LNCaP clone FGC (cell line): ENCODE measurements around the gene CRTC3.
"Not testable (repeated sequence)": the region's sequence is repeated elsewhere in the genome, so short reads cannot be mapped to it uniquely, and the experiment has no call there.

Source experiments
- DNase-seq: peaks from one replicate; pipeline ENCODE4 v3.0.0-alpha.2; 2011; ENCODE audit warnings: low read depth
- H3K4me3 ChIP-seq: 2 replicates; pipeline ENCODE4 v1.5.1; 2011; ENCODE audit warnings: mild to moderate bottlenecking, low read depth, low read length, control low read depth
- CTCF ChIP-seq: IDR thresholded peaks from 2 replicates; pipeline ENCODE4 v1.5.1; 2012; ENCODE audit warnings: mild to moderate bottlenecking; ENCODE audit not compliant: control insufficient read depth, insufficient read depth; ENCODE audit errors: extremely low read depth

The CRTC3 gene

GRCh38 chr15:90665288-90666134, 135.8 kb downstream of the CRTC3 start:
- no peak for DNase-seq
- TF ChIP-seq CTCF = no peak
- H3K4me3 ChIP-seq = peak overlapping the region; percentile 61

GRCh38 chr15:90666135-90666909, 136.6 kb downstream of the CRTC3 start:
- H3K4me3 ChIP-seq = peak overlapping the region; percentile 61
- no peak for DNase-seq
- TF ChIP-seq CTCF = no peak

- TF ChIP-seq CTCF = no peak
- no peak for DNase-seq
- no peak overlapping the region for H3K4me3 ChIP-seq
Measured at GRCh38 chr15:90667073-90667754, 137.5 kb downstream of the CRTC3 start.

GRCh38 chr15:90667755-90668345, 138.1 kb downstream of the CRTC3 start:
- H3K4me3 ChIP-seq, DNase-seq: not testable (repeated sequence)

- not testable (repeated sequence) for DNase-seq, H3K4me3 ChIP-seq
Measured at GRCh38 chr15:90670631-90671030, 140.9 kb downstream of the CRTC3 start.

- no peak for TF ChIP-seq CTCF
- DNase-seq = no peak
- H3K4me3 ChIP-seq = no peak overlapping the region
Measured at GRCh38 chr15:90671216-90671615, 141.5 kb downstream of the CRTC3 start.

GRCh38 chr15:90673357-90673756, 143.6 kb downstream of the CRTC3 start:
- not testable (repeated sequence) for DNase-seq, H3K4me3 ChIP-seq

- DNase-seq = no peak
- TF ChIP-seq CTCF = no peak
- no peak overlapping the region for H3K4me3 ChIP-seq
Measured at GRCh38 chr15:90674476-90674875, 144.8 kb downstream of the CRTC3 start.
